Neural progenitor cell (in vitro differentiated cells): Measurements from ENCODE around the gene ALKAL2. TPM values are rescaled to one million over a fixed set of nuclear protein-coding genes. Genes with fewer than 3 reads are reported as not detected.

Source experiments
- DNase-seq: peaks from one replicate; pipeline ENCODE4 v3.0.0-alpha.2; 2016; ENCODE audit warnings: low spot score
- H2AFZ ChIP-seq: fragments of 200-600 bp; sonication (generic); replicated peaks from 2 replicates; pipeline ENCODE4 v1.6.1; 2016; ENCODE audit warnings: antibody characterized with exemption
- H3F3A ChIP-seq: fragments of 200-600 bp; sonication (generic); 2 replicates; pipeline ENCODE4 v1.6.1; 2016; ENCODE audit warnings: antibody characterized with exemption, low read depth
- H3K27ac ChIP-seq: fragments of 200-600 bp; sonication (generic); 2 replicates; pipeline ENCODE4 v1.5.1; 2016; ENCODE audit warnings: mild to moderate bottlenecking
- H3K27me3 ChIP-seq: fragments of 200-600 bp; sonication (generic); 2 replicates; pipeline ENCODE4 v1.6.1; 2016; ENCODE audit warnings: mild to moderate bottlenecking, moderate library complexity
- H3K36me3 ChIP-seq: fragments of 200-600 bp; sonication (generic); 2 replicates; pipeline ENCODE4 v1.5.1; 2016
- H3K4me1 ChIP-seq: fragments of 200-600 bp; sonication (generic); 2 replicates; pipeline ENCODE4 v1.6.1; 2016; ENCODE audit warnings: mixed run types
- H3K4me2 ChIP-seq: fragments of 200-600 bp; sonication (generic); 2 replicates; pipeline ENCODE4 v1.6.1; 2016
- H3K4me3 ChIP-seq: fragments of 200-600 bp; sonication (generic); 2 replicates; pipeline ENCODE4 v1.5.1; 2016
- H3K79me2 ChIP-seq: fragments of 200-600 bp; sonication (generic); 2 replicates; pipeline ENCODE4 v1.6.1; 2016; ENCODE audit warnings: low read depth
- H3K9ac ChIP-seq: fragments of 200-600 bp; sonication (generic); 2 replicates; pipeline ENCODE4 v1.6.1; 2016
- H3K9me3 ChIP-seq: fragments of 200-600 bp; sonication (generic); 2 replicates; pipeline ENCODE4 v1.5.1; 2016; ENCODE audit warnings: low read depth
- H4K20me1 ChIP-seq: fragments of 200-600 bp; sonication (generic); 2 replicates; pipeline ENCODE4 v1.6.1; 2016; ENCODE audit warnings: low read depth
- H3K27ac Mint-ChIP-seq: 3 replicates; pipeline ENCODE4 v1.8.0; 2021; ENCODE audit warnings: mixed read lengths
- H3K27me3 Mint-ChIP-seq: 2 replicates; pipeline ENCODE4 v1.8.0; 2022; ENCODE audit warnings: low read depth, mild to moderate bottlenecking, inconsistent platforms, moderate library complexity, mixed read lengths; ENCODE audit not compliant: insufficient read depth
- H3K36me3 Mint-ChIP-seq: 3 replicates; pipeline ENCODE4 v1.8.0; 2021; ENCODE audit warnings: mixed read lengths
- H3K4me1 Mint-ChIP-seq: 3 replicates; pipeline ENCODE4 v1.8.0; 2021; ENCODE audit warnings: mixed read lengths
- H3K4me3 Mint-ChIP-seq: 3 replicates; pipeline ENCODE4 v1.8.0; 2021; ENCODE audit warnings: mild to moderate bottlenecking, moderate library complexity, mixed read lengths
- H3K9me3 Mint-ChIP-seq: 3 replicates; pipeline ENCODE4 v1.8.0; 2020; ENCODE audit warnings: mixed read lengths
- CTCF ChIP-seq: fragments of 200-600 bp; sonication (generic); IDR thresholded peaks from 2 replicates; pipeline ENCODE4 v1.5.1; 2017; ENCODE audit warnings: antibody characterized with exemption, mild to moderate bottlenecking
- EZH2 ChIP-seq: fragments of 200-600 bp; sonication (generic); IDR thresholded peaks from 2 replicates; pipeline ENCODE4 v1.6.1; 2017; ENCODE audit warnings: antibody characterized with exemption, mild to moderate bottlenecking, moderate library complexity
- EZH2phosphoT487 ChIP-seq: fragments of 200-600 bp; sonication (generic); IDR thresholded peaks from 2 replicates; pipeline ENCODE4 v1.6.1; 2017; ENCODE audit warnings: antibody characterized with exemption
- total RNA-seq: library from RNA; depleted of rRNA; stranded (reverse); fragments of >200 nt; gene quantifications from 2 replicates; pipeline ENCODE4 v1.2.3, GENCODE V29; 2015; ENCODE audit warnings: low replicate concordance

The ALKAL2 gene
- total RNA-seq, 1 donor from 2014 or later: not detected

- Histone ChIP-seq H3K27ac (no peak overlapping the region), H3K4me1 (peaks cover 15% of the 10 kb centered on the region)
- H3K36me3 Mint-ChIP-seq: peaks cover 4% of the 10 kb centered on the region
Measured at GRCh38 chr2:305366-305765, 17.5 kb upstream of the ALKAL2 start.

GRCh38 chr2:296354-296753 lies 8.5 kb upstream of the ALKAL2 start:
- Histone ChIP-seq H3K27ac (no peak overlapping the region), H3K79me2 (no peaks in the 10 kb centered on the region), H3K4me3 (no peak overlapping the region), H3K36me3 (no peaks in the 10 kb centered on the region), H3K27me3 (peaks cover 16% of the 10 kb centered on the region), H3K9ac (no peak overlapping the region), H3K9me3 (no peaks in the 10 kb centered on the region), H3K4me2 (no peak overlapping the region), H3K4me1 (no peaks in the 10 kb centered on the region), H3F3A (no peaks in the 10 kb centered on the region), H2AFZ (no peak overlapping the region), H4K20me1 (no peaks in the 10 kb centered on the region)
- Mint-ChIP-seq H3K4me3 (no peak overlapping the region), H3K4me1 (no peaks in the 10 kb centered on the region), H3K27ac (no peak overlapping the region), H3K36me3 (peaks cover 5% of the 10 kb centered on the region), H3K9me3 (peaks cover 25% of the 10 kb centered on the region), H3K27me3 (peaks cover 6% of the 10 kb centered on the region)
- no peak for DNase-seq
- no peak for TF ChIP-seq EZH2phosphoT487
- no peak for TF ChIP-seq EZH2
- no peak for TF ChIP-seq CTCF

More at GRCh38 chr2:305366-305765, 17.5 kb upstream of the ALKAL2 start:
- Histone ChIP-seq H3K27me3 (no peaks in the 10 kb centered on the region), H3K79me2 (no peaks in the 10 kb centered on the region), H3K36me3 (no peaks in the 10 kb centered on the region), H3K4me2 (no peak overlapping the region), H3F3A (peaks cover 11% of the 10 kb centered on the region), H3K9ac (no peak overlapping the region), H3K9me3 (no peaks in the 10 kb centered on the region), H3K4me3 (no peak overlapping the region), H2AFZ (no peak overlapping the region), H4K20me1 (no peaks in the 10 kb centered on the region)
- no peak for DNase-seq
- H3K4me1 Mint-ChIP-seq: peaks cover 15% of the 10 kb centered on the region
- TF ChIP-seq CTCF (no peak), EZH2 (no peak), EZH2phosphoT487 (no peak)
- peaks cover 4% of the 10 kb centered on the region for H3K27me3 Mint-ChIP-seq
- no peak overlapping the region for H3K27ac Mint-ChIP-seq
- no peak overlapping the region for H3K4me3 Mint-ChIP-seq
- H3K9me3 Mint-ChIP-seq: peaks cover 25% of the 10 kb centered on the region

- Histone ChIP-seq H3K27me3 (peaks cover 28% of the 10 kb centered on the region), H2AFZ (no peak overlapping the region), H3K4me2 (no peak overlapping the region), H3K9ac (no peak overlapping the region), H3K9me3 (no peaks in the 10 kb centered on the region), H3F3A (no peaks in the 10 kb centered on the region), H3K4me3 (no peak overlapping the region), H3K4me1 (no peaks in the 10 kb centered on the region), H3K36me3 (no peaks in the 10 kb centered on the region), H3K79me2 (no peaks in the 10 kb centered on the region), H3K27ac (no peak overlapping the region), H4K20me1 (no peaks in the 10 kb centered on the region)
- no peak for DNase-seq
- Mint-ChIP-seq H3K36me3 (peaks cover 5% of the 10 kb centered on the region), H3K9me3 (peaks cover 14% of the 10 kb centered on the region), H3K4me3 (no peak overlapping the region), H3K27me3 (peaks cover 6% of the 10 kb centered on the region), H3K27ac (no peak overlapping the region), H3K4me1 (no peaks in the 10 kb centered on the region)
- no peak for TF ChIP-seq EZH2
- TF ChIP-seq CTCF: no peak
- no peak for TF ChIP-seq EZH2phosphoT487
Measured at GRCh38 chr2:295090-295489, 7.2 kb upstream of the ALKAL2 start.
